Measurements from ENCODE around the gene RARB.

Gene RARB

DNA sequence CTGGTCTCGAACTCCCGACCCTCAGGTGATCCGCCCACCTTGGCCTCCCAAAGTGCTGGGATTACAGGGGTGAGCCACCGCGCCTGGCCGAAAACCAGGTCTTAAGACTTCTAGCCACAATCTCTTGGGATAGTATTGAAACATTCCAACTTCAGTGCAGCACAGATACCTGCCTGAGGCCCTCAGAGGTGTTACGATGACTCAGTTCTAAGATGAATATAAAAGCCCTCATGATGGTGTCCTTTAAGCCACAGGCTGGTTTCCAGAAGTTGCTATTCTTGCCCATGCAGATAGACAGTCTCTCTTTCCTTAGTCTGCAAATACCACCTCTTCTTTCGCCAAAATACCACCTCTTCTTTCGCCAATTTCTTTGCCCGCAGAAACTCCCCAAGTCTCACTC is 69.0 kb downstream of the RARB start:
- H3K27me3 ChIP-seq (ENCODE audit: control insufficient read depth, insufficient read depth, low read length): no peaks in the 10 kb centered on the region
- H3K4me3 ChIP-seq (ENCODE audit: low read length): no peak overlapping the region
- no peaks in the 10 kb centered on the region for H3K9me3 ChIP-seq (ENCODE audit: control insufficient read depth, insufficient read depth, low read length)
- DNase-seq (ENCODE audit: low read depth, low spot score): no peak
- H3K4me1 ChIP-seq (ENCODE audit: control insufficient read depth, insufficient read depth, low read length): no peaks in the 10 kb centered on the region
- H3K27ac ChIP-seq (ENCODE audit: low read length): no peak overlapping the region
- 100% methylated on average over 3 of the region's 10 CpGs for WGBS (ENCODE audit: insufficient coverage, insufficient read length)
- no peaks in the 10 kb centered on the region for H3K36me3 ChIP-seq (ENCODE audit: control insufficient read depth, insufficient read depth, low read length)

DNA sequence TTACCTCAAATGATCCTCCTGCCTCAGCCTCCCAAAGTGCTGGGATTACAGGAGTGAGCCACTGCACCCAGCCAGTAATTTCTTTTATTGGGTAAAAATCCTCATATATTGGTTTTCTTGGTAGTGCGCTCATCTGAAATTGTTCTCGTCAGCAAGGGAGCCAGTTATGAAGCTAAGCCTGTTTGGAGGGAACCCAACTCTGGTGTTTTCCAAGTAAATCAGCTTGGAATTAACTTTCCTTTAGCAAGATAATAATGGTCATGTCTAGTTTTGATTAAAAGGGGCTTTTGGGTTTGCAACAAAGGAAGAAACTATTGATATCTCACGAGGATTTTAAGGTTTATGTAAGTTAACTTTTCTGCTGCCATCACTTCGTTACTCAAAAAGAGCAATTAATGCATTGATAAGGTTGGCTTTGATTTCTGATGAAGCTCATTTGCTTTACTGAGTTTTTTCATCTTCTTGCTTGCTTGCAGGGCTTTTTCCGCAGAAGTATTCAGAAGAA is 72.7 kb downstream of the RARB start:
- Histone ChIP-seq H3K27ac (ENCODE audit: low read length) (no peak overlapping the region), H3K27me3 (ENCODE audit: control insufficient read depth, insufficient read depth, low read length) (no peaks in the 10 kb centered on the region), H3K4me1 (ENCODE audit: control insufficient read depth, insufficient read depth, low read length) (no peaks in the 10 kb centered on the region), H3K9me3 (ENCODE audit: control insufficient read depth, insufficient read depth, low read length) (no peaks in the 10 kb centered on the region), H3K36me3 (ENCODE audit: control insufficient read depth, insufficient read depth, low read length) (no peaks in the 10 kb centered on the region), H3K4me3 (ENCODE audit: low read length) (no peak overlapping the region)
- no CpG with 5 or more reads among the region's 5 CpGs for WGBS (ENCODE audit: insufficient coverage, insufficient read length)
- DNase-seq (ENCODE audit: low read depth, low spot score): no peak

DNA sequence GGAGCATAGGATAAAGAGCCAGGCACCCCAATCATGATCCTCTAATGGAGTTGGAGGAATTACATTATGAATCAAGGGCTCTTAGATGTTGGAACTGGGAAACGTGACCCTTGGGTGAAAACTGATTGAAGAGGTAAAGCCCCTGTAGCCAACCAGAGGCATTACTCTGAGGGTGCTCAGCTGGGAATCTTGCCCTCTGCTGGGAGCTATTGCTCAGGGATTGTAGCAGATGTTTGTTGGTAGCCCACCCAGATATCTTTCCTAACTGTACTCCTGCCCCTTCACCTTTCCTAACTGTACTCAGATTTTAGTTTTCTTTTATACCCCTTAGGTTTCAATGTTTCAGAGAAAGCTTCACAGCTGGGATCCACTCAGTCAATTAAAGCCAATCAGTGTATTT is 74.2 kb downstream of the RARB start:
- Histone ChIP-seq H3K4me3 (ENCODE audit: low read length) (no peak overlapping the region), H3K9me3 (ENCODE audit: control insufficient read depth, insufficient read depth, low read length) (no peaks in the 10 kb centered on the region), H3K36me3 (ENCODE audit: control insufficient read depth, insufficient read depth, low read length) (no peaks in the 10 kb centered on the region), H3K27ac (ENCODE audit: low read length) (no peak overlapping the region), H3K4me1 (ENCODE audit: control insufficient read depth, insufficient read depth, low read length) (no peaks in the 10 kb centered on the region), H3K27me3 (ENCODE audit: control insufficient read depth, insufficient read depth, low read length) (no peaks in the 10 kb centered on the region)
- no CpG with 5 or more reads among the region's 1 CpG for WGBS (ENCODE audit: insufficient coverage, insufficient read length)
- no peak for DNase-seq (ENCODE audit: low read depth, low spot score)

- no peaks in the 10 kb centered on the region for H3K27me3 ChIP-seq (ENCODE audit: control insufficient read depth, insufficient read depth, low read length)
- no peaks in the 10 kb centered on the region for H3K4me1 ChIP-seq (ENCODE audit: control insufficient read depth, insufficient read depth, low read length)
- no peak overlapping the region for H3K27ac ChIP-seq (ENCODE audit: low read length)
- no peak for DNase-seq (ENCODE audit: low read depth, low spot score)
- no peaks in the 10 kb centered on the region for H3K36me3 ChIP-seq (ENCODE audit: control insufficient read depth, insufficient read depth, low read length)
- no CpG with 5 or more reads among the region's 4 CpGs for WGBS (ENCODE audit: insufficient coverage, insufficient read length)
- no peaks in the 10 kb centered on the region for H3K9me3 ChIP-seq (ENCODE audit: control insufficient read depth, insufficient read depth, low read length)
- H3K4me3 ChIP-seq (ENCODE audit: low read length): no peak overlapping the region
Observed at GRCh38 chr3:25503898-25504301, 75.8 kb downstream of the RARB start.

- WGBS (ENCODE audit: insufficient coverage, insufficient read length): no CpG with 5 or more reads among the region's 4 CpGs
- Histone ChIP-seq H3K9me3 (ENCODE audit: control insufficient read depth, insufficient read depth, low read length) (no peaks in the 10 kb centered on the region), H3K27ac (ENCODE audit: low read length) (no peak overlapping the region), H3K4me3 (ENCODE audit: low read length) (no peak overlapping the region), H3K36me3 (ENCODE audit: control insufficient read depth, insufficient read depth, low read length) (no peaks in the 10 kb centered on the region), H3K4me1 (ENCODE audit: control insufficient read depth, insufficient read depth, low read length) (no peaks in the 10 kb centered on the region), H3K27me3 (ENCODE audit: control insufficient read depth, insufficient read depth, low read length) (no peaks in the 10 kb centered on the region)
- no peak for DNase-seq (ENCODE audit: low read depth, low spot score)
Observed at GRCh38 chr3:25505581-25505980, 77.5 kb downstream of the RARB start.

DNA sequence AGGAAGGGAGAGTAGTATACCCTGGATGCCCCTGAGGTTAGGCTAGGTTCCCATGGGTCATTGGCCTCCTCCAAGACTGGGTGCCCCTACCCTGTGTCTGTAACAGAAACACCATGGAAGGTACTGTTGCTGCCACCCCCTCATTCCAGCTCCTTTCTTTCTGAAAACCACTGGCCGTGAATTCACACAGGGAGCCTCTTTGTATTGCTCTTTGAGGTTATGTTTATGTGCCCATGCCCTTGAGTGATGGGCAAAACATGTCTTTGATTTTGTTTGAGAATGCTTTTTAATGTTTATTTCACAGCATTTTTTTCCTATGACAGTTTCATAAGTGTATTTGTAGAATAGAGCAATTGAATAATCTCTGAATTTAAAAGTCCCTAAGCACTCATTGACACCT is 79.7 kb downstream of the RARB start:
- no peaks in the 10 kb centered on the region for H3K27me3 ChIP-seq (ENCODE audit: control insufficient read depth, insufficient read depth, low read length)
- no peaks in the 10 kb centered on the region for H3K36me3 ChIP-seq (ENCODE audit: control insufficient read depth, insufficient read depth, low read length)
- H3K4me1 ChIP-seq (ENCODE audit: control insufficient read depth, insufficient read depth, low read length): no peaks in the 10 kb centered on the region
- H3K27ac ChIP-seq (ENCODE audit: low read length): no peak overlapping the region
- no peak for DNase-seq (ENCODE audit: low read depth, low spot score)
- H3K9me3 ChIP-seq (ENCODE audit: control insufficient read depth, insufficient read depth, low read length): no peaks in the 10 kb centered on the region
- no peak overlapping the region for H3K4me3 ChIP-seq (ENCODE audit: low read length)
- WGBS (ENCODE audit: insufficient coverage, insufficient read length): no CpG with 5 or more reads among the region's 1 CpG

- no peaks in the 10 kb centered on the region for H3K36me3 ChIP-seq (ENCODE audit: control insufficient read depth, insufficient read depth, low read length)
- no peaks in the 10 kb centered on the region for H3K4me1 ChIP-seq (ENCODE audit: control insufficient read depth, insufficient read depth, low read length)
- H3K27me3 ChIP-seq (ENCODE audit: control insufficient read depth, insufficient read depth, low read length): no peaks in the 10 kb centered on the region
- no peaks in the 10 kb centered on the region for H3K9me3 ChIP-seq (ENCODE audit: control insufficient read depth, insufficient read depth, low read length)
- DNase-seq (ENCODE audit: low read depth, low spot score): no peak
- no peak overlapping the region for H3K27ac ChIP-seq (ENCODE audit: low read length)
- no peak overlapping the region for H3K4me3 ChIP-seq (ENCODE audit: low read length)
- no CpG with 5 or more reads among the region's 1 CpG for WGBS (ENCODE audit: insufficient coverage, insufficient read length)
Observed at GRCh38 chr3:25508433-25508832, 80.4 kb downstream of the RARB start.

DNA sequence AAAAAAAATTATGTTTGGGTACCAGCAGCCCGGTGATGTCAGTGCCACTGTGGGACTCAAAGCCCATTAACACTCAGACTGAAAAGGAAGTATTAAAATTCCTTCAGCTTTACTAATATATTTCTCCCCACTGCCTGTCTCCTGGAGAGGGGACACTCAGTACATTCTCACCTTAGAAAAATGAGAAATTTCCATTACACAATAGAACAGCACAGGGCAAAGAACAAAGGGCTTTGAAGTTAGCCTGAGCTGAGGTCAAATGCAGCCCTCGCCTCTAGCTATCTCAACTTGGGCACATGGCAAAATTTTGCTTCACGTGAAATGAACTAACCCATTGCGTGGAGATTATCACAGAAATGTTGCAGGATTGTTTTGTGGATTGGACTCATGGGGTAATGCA is 80.8 kb downstream of the RARB start:
- no peaks in the 10 kb centered on the region for H3K36me3 ChIP-seq (ENCODE audit: control insufficient read depth, insufficient read depth, low read length)
- no peaks in the 10 kb centered on the region for H3K4me1 ChIP-seq (ENCODE audit: control insufficient read depth, insufficient read depth, low read length)
- DNase-seq (ENCODE audit: low read depth, low spot score): no peak
- H3K4me3 ChIP-seq (ENCODE audit: low read length): no peak overlapping the region
- no peaks in the 10 kb centered on the region for H3K9me3 ChIP-seq (ENCODE audit: control insufficient read depth, insufficient read depth, low read length)
- WGBS (ENCODE audit: insufficient coverage, insufficient read length): no CpG with 5 or more reads among the region's 4 CpGs
- no peaks in the 10 kb centered on the region for H3K27me3 ChIP-seq (ENCODE audit: control insufficient read depth, insufficient read depth, low read length)
- H3K27ac ChIP-seq (ENCODE audit: low read length): no peak overlapping the region

GRCh38 chr3:25510797-25511196 is 82.7 kb downstream of the RARB start:
- no peaks in the 10 kb centered on the region for H3K4me1 ChIP-seq (ENCODE audit: control insufficient read depth, insufficient read depth, low read length)
- no peak overlapping the region for H3K27ac ChIP-seq (ENCODE audit: low read length)
- no peak for DNase-seq (ENCODE audit: low read depth, low spot score)
- no peak overlapping the region for H3K4me3 ChIP-seq (ENCODE audit: low read length)
- no peaks in the 10 kb centered on the region for H3K36me3 ChIP-seq (ENCODE audit: control insufficient read depth, insufficient read depth, low read length)
- no peaks in the 10 kb centered on the region for H3K27me3 ChIP-seq (ENCODE audit: control insufficient read depth, insufficient read depth, low read length)
- WGBS (ENCODE audit: insufficient coverage, insufficient read length): no CpG with 5 or more reads among the region's 2 CpGs
- H3K9me3 ChIP-seq (ENCODE audit: control insufficient read depth, insufficient read depth, low read length): no peaks in the 10 kb centered on the region

- H3K27ac ChIP-seq (ENCODE audit: low read length): no peak overlapping the region
- no peak overlapping the region for H3K4me3 ChIP-seq (ENCODE audit: low read length)
- H3K9me3 ChIP-seq (ENCODE audit: control insufficient read depth, insufficient read depth, low read length): no peaks in the 10 kb centered on the region
- no peak for DNase-seq (ENCODE audit: low read depth, low spot score)
- no peaks in the 10 kb centered on the region for H3K36me3 ChIP-seq (ENCODE audit: control insufficient read depth, insufficient read depth, low read length)
- no CpG with 5 or more reads among the region's 10 CpGs for WGBS (ENCODE audit: insufficient coverage, insufficient read length)
- no peaks in the 10 kb centered on the region for H3K4me1 ChIP-seq (ENCODE audit: control insufficient read depth, insufficient read depth, low read length)
- H3K27me3 ChIP-seq (ENCODE audit: control insufficient read depth, insufficient read depth, low read length): no peaks in the 10 kb centered on the region
Observed at GRCh38 chr3:25511972-25512721, 84.1 kb downstream of the RARB start.

DNA sequence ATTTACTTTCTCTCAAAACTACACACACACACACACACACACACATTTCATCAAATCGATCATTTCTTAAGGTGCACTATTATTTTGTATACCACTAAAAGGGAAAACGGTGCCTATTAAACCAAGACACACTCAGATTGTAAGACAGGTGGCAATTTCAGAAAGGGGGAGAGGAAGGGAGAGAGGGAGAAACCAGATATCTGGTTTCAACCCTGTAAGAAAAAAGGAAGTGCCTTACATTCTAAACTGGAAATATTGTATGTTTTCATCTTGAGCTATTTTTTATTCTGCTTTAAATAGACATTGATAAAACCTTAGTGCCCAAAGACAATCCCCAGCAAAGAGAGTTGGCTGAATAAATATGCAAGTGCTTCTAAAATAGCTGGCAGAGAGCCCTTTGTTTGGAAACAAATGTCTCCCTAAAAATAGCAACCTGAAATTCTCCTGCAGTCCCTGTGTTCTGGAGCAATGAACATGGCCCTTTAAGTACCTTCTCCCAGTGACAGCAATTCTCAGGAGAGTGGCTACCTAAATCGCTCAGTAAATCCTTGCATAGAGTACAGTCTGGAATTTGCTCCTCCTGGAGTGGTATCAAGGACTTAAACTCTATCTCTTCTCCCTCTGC is 85.7 kb downstream of the RARB start:
- WGBS (ENCODE audit: insufficient coverage, insufficient read length): 100% methylated on average over 1 of the region's 3 CpGs
- no peak overlapping the region for H3K27ac ChIP-seq (ENCODE audit: low read length)
- no peak overlapping the region for H3K4me3 ChIP-seq (ENCODE audit: low read length)
- H3K27me3 ChIP-seq (ENCODE audit: control insufficient read depth, insufficient read depth, low read length): no peaks in the 10 kb centered on the region
- no peak for DNase-seq (ENCODE audit: low read depth, low spot score)
- H3K36me3 ChIP-seq (ENCODE audit: control insufficient read depth, insufficient read depth, low read length): no peaks in the 10 kb centered on the region
- H3K9me3 ChIP-seq (ENCODE audit: control insufficient read depth, insufficient read depth, low read length): no peaks in the 10 kb centered on the region
- no peaks in the 10 kb centered on the region for H3K4me1 ChIP-seq (ENCODE audit: control insufficient read depth, insufficient read depth, low read length)
